ENCODE results near the gene RAPSN.
A peak's percentile ranks its signal among the peaks of the same experiment; 100 is the strongest.

RAPSN gene

GRCh38 chr11:47417712-47418111 is 31.2 kb downstream of the RAPSN start:
- H3K9me3 Mint-ChIP-seq, result no peaks in the 10 kb centered on the region
- H3K4me1 Mint-ChIP-seq, result peaks cover 7% of the 10 kb centered on the region
- peaks cover 38% of the 10 kb centered on the region for H3K36me3 Mint-ChIP-seq (ENCODE audit: low read depth)
- TF ChIP-seq, protein P1, sequence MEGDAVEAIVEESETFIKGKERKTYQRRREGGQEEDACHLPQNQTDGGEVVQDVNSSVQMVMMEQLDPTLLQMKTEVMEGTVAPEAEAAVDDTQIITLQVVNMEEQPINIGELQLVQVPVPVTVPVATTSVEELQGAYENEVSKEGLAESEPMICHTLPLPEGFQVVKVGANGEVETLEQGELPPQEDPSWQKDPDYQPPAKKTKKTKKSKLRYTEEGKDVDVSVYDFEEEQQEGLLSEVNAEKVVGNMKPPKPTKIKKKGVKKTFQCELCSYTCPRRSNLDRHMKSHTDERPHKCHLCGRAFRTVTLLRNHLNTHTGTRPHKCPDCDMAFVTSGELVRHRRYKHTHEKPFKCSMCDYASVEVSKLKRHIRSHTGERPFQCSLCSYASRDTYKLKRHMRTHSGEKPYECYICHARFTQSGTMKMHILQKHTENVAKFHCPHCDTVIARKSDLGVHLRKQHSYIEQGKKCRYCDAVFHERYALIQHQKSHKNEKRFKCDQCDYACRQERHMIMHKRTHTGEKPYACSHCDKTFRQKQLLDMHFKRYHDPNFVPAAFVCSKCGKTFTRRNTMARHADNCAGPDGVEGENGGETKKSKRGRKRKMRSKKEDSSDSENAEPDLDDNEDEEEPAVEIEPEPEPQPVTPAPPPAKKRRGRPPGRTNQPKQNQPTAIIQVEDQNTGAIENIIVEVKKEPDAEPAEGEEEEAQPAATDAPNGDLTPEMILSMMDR (IDR thresholded peaks at IDR 0.05), result no peak
- no peaks in the 10 kb centered on the region for H3K27me3 Mint-ChIP-seq (ENCODE audit: low read depth, poor library complexity)
- peak overlapping the region; percentile 82 for H3K27ac Mint-ChIP-seq
- no peak overlapping the region for H3K4me3 Mint-ChIP-seq
- no peak for DNase-seq

GRCh38 chr11:47415949-47416472 is 32.9 kb downstream of the RAPSN start:
- Mint-ChIP-seq H3K36me3 (ENCODE audit: low read depth) (peaks cover 27% of the 10 kb centered on the region), H3K27ac (no peak overlapping the region)
- DNase-seq, result no peak

DNA sequence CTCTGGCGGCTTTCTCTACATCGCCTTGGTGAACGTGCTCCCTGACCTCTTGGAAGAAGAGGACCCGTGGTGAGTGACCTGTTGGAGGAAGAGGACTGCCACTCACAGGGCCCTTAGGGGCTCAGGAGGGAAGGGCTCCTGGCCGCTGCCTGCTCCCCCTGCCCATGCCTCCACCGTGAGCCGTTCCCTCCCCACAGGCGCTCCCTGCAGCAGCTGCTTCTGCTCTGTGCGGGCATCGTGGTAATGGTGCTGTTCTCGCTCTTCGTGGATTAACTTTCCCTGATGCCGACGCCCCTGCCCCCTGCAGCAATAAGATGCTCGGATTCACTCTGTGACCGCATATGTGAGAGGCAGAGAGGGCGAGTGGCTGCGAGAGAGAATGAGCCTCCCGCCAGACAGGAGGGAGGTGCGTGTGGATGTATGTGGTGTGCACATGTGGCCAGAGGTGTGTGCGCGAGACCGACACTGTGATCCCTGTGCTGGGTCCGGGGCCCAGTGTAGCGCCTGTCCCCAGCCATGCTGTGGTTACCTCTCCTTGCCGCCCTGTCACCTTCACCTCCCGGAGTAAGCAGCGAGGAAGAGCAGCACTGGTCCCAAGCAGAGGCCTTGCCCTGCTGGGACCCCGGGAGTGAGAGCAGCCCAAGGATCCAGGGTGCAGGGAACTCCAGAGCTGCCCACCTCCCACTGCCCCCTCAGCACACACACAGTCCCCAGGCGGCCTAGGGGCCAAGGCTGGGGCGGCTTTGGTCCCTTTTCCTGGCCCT is 33.7 kb downstream of the RAPSN start:
- Mint-ChIP-seq H3K36me3 (ENCODE audit: low read depth) (peaks cover 22% of the 10 kb centered on the region), H3K4me3 (no peak overlapping the region), H3K9me3 (no peaks in the 10 kb centered on the region), H3K27me3 (ENCODE audit: low read depth, poor library complexity) (no peaks in the 10 kb centered on the region), H3K4me1 (peaks cover 7% of the 10 kb centered on the region), H3K27ac (peak overlapping the region; percentile 39)
- no peak for DNase-seq
- TF ChIP-seq, protein P1 (IDR thresholded peaks at IDR 0.05), result no peak

More at GRCh38 chr11:47415949-47416472, 32.9 kb downstream of the RAPSN start:
- Mint-ChIP-seq H3K27me3 (ENCODE audit: low read depth, poor library complexity) (no peaks in the 10 kb centered on the region), H3K4me1 (peaks cover 7% of the 10 kb centered on the region), H3K4me3 (no peak overlapping the region), H3K9me3 (no peaks in the 10 kb centered on the region)
- TF ChIP-seq, protein P1 (IDR thresholded peaks at IDR 0.05), result no peak

- TF ChIP-seq, protein P1 (IDR thresholded peaks at IDR 0.05), result no peak
- Mint-ChIP-seq H3K9me3 (no peaks in the 10 kb centered on the region), H3K4me1 (peaks cover 8% of the 10 kb centered on the region), H3K36me3 (ENCODE audit: low read depth) (peaks cover 16% of the 10 kb centered on the region), H3K4me3 (no peak overlapping the region), H3K27me3 (ENCODE audit: low read depth, poor library complexity) (no peaks in the 10 kb centered on the region), H3K27ac (no peak overlapping the region)
- DNase-seq, result no peak
Observed at GRCh38 chr11:47414685-47415070, 34.3 kb downstream of the RAPSN start.

DNA sequence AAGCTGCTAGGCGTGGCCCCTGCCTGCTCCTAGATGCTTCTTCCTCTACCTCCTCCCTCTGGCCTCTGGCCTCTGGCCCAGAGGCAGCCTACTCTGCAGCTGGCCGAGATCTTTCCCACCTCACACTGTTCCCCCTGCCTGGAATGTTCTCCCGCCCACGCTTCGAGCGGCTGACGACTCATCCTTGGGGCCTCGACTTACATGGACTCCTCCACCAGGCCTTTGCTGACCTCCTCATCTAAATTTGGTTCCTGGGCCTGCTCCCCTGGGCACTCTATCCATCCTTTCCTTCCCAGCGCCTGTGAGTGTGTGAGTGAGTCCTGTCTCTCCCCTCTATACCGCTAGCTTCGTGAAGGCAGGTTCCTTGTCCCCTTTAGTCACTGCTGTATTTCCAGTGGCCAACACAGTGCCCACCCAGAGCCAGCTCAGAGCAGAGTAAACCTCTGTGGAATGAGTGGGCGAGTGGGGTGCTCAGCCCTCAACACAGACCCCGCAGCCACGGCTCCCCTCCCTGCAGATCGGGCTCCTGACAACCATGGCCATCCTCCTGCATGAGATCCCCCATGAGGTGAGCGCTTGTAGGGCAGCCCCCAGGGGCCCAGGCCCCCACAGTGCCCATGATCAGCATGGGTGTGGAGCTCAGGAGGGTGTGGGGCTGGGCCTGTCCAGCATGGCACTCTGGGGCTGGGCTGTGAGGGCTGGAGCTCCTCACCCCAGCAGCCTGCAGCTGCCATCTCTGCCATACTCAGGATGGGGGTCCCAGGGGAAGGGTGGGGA is 34.8 kb downstream of the RAPSN start:
- H3K9me3 Mint-ChIP-seq, result no peaks in the 10 kb centered on the region
- H3K27me3 Mint-ChIP-seq (ENCODE audit: low read depth, poor library complexity), result no peaks in the 10 kb centered on the region
- TF ChIP-seq, protein P1 (IDR thresholded peaks at IDR 0.05), result no peak
- H3K27ac Mint-ChIP-seq, result peak overlapping the region; percentile 95
- peaks cover 13% of the 10 kb centered on the region for H3K4me1 Mint-ChIP-seq
- H3K36me3 Mint-ChIP-seq (ENCODE audit: low read depth), result peaks cover 16% of the 10 kb centered on the region
- DNase-seq, result no peak
- no peak overlapping the region for H3K4me3 Mint-ChIP-seq

Data from nephron progenitor cell (in vitro differentiated cells).